GM19193 (cell line): Measurements from ENCODE around the gene ZBTB21.

Experiments used
- POLR2A ChIP-seq: IDR thresholded peaks from 4 replicates; pipeline ENCODE4 v1.6.1; 2011; ENCODE audit not compliant: insufficient read depth, insufficient read length; ENCODE audit errors: extremely low read depth

Gene ZBTB21

DNA sequence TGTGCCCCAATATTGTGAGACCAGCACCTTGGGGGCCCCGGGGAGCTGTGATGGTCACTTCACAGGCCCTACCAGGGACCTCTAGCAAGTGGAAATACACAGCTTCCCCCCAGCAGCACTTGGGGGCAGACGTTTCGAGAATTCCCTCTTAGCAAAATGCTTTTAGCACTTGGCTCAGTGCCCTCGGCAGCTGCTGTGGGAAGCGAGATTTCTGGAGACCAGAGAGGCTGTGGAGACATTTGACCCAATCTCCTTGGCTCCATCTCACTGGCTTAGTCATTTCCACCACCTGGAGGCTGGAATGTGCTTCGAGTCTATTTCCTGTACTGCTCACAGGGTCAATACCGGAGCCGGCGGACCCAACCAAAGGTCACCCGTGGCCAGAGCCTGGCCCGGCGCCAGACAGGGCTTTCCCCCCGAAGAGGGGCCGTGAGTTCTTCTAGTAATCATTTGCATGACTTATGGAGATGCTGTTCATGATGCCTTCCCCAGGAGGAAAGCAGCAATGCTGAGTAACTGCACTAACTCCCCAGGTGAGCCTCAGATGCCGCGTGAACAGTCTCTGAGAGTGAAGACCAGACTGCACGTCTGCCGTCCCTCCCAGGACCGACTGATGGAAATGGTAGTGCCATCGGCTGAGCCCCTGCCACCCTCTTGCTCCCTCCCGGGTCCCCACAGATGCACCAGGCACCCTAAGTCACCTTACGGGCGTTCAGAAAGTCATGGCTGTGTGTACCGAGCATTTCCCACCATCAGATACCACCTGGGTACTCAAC, 52.0 kb downstream of the ZBTB21 start:
- TF ChIP-seq POLR2A = no peak

DNA sequence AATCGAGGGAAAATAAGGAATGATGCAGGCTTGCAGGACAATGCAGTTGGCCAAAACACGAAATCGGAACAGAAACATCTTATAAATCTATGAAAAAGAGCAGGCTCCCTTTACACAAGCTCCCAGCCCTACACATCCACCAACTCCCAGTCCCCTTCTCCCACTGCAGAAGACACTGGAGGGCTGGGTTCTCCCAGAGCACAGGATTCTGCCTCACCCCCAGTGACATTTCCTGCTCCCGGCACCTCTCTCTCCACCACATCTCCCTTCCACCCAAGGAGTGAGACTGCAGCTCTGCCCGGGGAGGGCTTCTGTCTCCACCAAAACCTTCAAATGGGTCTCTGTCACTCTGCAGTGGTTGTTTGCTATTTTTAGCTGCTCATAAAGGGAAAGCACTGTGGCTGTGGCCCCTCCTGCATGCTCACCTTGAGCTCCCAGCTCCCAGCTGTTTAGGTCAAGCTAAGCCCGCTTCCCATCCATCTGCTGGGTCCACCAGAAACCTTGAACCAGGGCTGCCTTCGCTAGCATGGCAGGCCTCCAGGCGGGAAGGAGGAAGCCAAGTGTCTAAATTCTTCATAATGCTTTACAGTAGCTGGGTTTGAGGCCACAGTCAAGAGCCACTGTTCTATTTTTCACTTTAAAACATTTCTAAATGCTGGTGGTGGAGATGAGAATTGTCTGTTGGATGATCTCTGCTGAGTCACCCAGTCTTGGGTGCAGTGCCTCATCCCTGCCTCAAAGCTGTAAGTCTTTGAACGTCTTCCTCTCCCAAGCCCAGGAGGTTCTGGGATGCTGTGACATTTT, 53.0 kb downstream of the ZBTB21 start:
- TF ChIP-seq POLR2A = no peak

DNA sequence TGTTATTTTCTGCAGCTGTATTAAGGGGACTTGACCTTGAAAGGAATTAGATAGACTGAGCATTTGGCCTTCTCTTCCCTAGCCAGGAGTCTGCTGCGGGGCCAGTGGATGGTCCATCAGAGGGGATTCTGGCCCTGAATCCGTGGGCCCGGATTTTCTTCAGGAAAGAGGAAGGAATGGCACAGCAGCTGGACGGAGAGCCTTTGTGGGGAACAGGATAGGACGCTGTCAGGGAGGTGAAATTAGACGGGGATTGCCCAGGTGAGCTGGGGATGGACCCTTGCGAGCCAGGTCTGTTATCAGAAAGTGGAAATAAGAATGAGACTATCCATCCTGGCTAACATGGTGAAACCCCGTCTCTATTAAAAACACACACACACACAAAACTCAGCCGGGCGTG, 54.6 kb downstream of the ZBTB21 start:
- no peak for TF ChIP-seq POLR2A

DNA sequence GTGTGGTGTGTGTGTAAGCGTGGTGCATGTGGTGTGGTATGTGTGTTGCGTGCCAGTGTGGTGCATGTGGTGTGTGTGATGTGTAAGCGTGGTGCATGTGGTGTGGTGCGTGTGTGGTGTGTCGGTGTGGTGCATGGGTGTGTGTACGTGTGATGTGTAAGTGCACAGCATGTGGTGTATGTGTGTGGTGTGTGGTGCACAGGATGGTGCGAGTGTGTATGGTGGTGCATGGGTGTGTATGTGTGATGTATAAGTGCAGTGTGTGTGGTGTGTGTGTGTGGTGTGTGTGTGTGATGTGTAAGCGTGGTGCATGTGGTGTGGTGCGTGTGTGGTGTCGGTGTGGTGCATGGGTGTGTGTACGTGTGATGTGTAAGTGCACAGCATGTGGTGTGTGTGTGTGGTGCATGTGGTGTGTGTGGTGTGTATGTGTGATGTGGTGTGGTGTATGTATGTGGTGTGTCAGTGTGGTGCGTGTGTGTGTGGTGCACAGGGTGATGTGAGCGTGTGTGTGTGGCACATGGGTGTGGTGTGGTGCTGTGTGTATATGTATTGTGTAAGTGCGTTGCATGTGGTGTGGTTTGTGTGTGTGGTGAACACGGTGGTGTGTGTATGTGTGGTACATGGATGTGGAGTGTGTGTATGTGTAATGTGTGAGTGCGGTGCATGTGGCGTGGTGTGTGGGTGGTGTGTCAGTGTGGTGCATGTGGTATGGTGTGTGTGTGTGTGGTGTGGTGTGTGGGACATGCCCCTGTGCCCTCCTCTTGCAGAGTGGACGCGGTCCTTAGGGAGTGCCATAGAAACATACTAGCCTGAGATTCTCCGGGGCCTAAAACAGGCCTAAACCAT, 55.3 kb downstream of the ZBTB21 start:
- no peak for TF ChIP-seq POLR2A

DNA sequence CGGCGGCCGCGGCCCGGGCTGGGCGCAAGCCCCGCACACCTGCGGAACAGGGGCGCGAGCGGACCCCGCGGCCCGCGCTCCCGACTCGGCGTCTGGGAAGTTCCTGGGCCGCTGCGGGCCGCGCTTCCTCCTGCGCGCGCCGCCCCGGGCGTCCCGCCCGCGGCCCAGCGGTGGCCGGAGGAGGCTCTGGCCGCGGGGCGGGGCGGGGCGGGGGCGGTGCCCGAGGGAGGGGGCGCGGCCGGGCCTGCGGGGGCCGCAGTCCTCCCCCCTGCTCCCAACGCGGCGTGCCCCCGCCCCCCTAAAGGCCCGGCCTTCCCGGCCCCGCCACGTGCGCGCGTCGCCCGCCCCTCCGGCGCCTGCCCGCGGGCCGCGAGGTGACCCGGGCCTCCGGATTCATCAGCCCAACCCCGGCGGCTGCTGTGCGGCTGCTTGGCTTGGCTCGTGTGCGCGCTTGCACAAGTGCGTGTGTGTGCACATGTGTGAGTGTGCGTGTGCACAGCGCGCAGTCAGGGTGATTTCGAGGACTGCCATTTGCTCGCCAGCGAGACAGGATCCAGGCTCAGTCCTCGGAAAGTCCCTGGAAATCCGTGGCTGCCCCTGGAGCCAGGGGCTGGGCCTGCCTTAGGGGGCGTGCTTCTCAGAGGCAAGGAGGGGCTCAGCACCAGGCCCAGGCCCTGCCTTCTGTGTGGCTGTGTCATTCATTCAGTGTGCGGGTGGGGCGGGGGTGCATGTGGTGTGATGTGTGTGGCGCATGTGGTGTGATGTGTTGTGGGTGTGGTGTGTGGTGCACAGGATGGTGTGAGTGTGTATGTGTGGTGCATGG, 56.1 kb downstream of the ZBTB21 start, which contains the start of gene C2CD2:
Gene C2CD2, minus strand, starts transcription at position 188 of the 823 bp plus-strand sequence. CDS start 370 bp downstream, outside the sequence.
- peak; percentile 53 for TF ChIP-seq POLR2A

DNA sequence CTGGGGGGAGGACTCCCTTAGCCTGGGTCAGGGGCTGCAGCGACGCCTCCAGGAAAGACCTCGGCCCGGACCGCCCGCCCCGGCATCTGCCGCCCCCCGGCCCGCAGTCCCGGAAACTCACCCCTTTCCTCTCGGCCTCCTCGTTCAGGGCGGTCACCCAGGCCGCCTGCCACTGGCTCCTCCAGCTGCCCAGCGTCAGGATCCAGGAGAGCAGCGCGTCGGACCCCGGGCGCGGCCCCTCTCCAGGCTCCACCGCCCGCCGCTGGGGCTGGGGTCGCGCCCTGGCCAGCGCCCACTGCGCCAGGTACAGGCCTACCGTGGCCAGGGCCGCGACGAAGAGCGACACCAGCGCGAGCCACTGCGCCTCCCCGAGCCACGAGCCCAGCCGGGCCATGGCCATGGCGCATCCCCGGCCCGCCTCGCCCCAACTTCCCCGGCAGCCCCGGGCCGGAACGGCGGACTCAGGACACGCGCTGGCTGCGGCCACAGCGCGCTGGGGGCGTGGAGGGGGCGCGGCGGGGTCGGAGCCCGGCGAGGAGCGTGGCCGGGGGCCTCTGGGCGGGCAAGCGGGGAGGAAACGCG, 56.8 kb downstream of the ZBTB21 start:
- no peak for TF ChIP-seq POLR2A

DNA sequence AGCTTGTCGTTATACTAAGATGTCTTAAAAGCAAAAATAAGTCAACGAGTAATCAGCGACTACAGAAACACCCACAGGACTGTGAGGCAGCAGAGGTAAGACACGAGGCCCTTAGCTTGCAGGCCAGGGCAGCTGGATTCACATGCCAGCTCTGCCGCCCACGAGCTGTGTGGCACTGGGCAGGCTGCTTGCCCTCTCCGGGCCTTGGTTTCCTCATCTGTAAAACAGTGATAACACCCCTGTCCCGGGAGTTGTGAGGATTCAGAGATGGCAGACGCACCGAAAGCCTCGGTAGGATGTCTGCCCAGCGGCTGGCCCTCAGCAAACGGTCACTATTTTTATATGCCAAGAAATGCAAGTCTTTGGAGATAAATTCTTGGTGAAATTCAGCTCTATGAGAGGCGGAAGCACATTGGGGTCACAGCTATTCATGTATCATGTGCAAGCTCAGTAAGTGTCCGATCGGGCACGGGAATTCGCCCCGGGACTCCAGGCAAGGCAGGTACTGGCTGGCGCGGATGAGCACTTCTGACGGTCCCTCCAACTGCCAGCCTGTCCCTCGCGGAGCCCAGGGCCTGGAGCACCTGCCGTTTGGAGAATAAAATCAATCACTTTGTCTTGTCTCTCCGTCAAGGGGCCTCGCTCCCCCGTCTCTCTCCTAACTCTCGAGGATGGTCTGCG, 57.5 kb downstream of the ZBTB21 start:
- TF ChIP-seq POLR2A = no peak

DNA sequence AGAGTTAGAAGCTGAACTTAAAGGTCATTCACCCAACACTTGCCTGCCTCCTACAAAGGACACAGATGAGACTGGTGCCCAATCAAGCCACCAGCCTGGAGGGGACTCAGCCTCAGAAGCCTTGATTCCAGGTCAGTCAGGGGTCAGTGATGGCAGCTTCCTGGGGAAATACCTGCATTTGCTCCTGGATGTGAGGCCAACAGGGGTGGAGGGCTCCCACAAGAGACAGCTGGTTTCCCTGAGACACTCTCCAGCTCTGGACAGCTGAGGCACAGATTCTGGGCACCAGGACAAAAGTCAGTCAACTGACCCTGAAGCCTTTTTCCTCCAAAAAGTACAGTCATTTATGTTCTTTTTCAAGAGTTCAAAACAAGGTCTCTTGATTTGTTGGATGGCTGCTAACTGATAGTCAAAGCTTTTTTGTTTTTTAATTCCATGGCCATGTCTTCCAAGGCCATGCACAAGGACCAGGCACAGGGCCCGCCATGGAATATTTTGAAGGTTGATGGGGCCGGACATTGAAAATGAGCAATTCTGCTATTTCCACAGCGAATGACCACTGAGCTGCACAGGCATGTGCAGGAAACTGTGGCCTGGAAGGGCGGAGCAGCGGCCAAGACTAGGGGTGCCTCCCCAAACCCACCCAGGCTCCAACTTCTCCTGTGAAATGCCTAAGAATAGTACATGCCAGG, 58.1 kb downstream of the ZBTB21 start:
- no peak for TF ChIP-seq POLR2A

DNA sequence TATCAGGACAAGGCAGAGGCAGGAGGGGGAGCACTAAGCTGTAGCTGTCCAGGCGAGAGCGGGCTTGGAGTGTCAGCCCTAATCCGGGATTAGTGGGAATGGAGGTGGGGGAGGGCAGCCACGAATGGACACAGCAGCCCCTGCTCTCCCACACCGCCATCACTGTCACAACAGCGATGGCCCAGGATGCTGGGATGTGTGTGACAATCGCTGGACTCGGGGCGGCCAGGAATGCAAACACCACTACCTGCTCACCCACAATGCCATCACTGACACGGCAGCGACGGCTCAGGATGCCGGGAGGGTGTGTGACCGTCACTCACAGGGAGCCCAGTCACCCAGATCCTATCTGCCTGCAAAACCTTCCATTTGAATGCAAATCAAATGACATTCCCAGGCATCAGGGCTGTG, 59.2 kb downstream of the ZBTB21 start:
- TF ChIP-seq POLR2A = no peak

DNA sequence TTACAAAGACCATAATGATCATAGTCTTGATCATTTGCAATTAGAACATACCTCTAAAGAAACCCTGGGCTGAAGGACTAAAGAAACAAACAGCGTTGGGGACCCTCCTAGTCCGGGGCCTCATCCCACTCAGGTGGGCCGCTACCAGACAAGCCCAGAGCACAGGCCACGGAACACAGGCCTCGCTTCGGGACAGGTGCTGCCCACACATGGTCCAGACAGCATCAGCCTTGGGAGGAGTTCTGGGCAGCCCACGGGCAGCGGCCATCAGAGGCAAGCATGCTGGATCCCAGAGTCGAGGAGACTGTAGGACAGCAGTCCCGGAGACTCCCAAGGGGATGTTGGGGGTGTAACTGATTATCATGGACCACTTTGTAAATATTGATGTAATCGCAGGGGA, 61.3 kb downstream of the ZBTB21 start:
- no peak for TF ChIP-seq POLR2A

DNA sequence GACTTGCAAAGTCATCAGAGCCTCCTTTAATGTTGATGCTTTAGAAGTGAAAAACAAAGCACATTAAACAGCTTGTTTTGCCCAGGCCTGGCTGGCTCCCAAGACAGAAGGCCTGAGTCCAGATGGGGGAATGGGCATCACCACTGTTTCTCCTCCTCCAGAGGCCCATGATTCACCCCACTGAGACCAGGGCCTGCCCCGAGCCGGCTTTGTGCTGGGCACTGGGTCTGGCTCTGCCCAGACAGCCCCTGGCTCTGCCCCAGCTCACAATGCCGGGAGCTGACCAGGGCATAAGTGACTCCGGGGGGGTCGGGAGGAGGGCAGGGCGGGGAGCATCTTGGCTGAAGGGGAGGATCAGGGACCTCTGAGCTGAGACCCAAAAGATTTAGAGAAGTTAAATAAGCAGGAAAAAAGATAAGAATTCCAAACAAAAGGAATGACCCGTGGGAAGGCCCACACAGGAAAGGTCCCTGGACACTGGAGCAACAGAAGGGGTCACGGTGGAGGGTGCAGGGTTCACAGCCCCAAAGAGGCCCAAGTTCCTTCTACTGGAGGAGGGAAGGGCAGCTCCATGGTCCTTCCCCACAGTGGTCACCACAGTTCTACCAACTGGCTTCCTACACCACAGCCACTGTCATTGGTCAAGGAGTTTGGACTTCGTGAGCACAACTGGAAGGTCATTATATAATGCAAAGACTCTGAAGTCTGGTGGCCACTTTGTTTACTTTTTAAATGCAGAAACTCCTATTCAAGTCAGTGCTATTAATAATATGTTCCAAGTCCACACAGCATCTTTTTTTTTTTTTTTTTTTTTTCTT, 61.9 kb downstream of the ZBTB21 start:
- no peak for TF ChIP-seq POLR2A

DNA sequence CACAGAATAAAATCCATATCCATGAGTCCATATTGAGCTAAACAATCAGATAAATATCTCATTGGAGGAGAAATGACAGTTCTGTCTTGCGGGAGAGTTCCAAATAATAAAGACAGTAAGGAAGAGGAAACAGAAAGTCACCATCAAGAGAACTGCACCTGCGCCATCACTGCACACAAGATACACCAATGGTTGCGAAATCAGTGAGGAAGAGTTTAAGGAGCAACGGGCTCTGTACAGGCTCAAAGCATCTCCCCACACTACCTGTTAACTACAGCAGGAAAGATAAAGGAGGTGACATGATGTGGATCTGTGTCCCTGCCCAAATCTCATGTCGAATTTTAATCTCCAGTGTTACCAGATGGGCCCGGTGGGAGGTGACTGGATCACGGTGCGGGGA, 64.2 kb downstream of the ZBTB21 start:
- no peak for TF ChIP-seq POLR2A
